ENCODE data around the gene TMEM41A.

DNA sequence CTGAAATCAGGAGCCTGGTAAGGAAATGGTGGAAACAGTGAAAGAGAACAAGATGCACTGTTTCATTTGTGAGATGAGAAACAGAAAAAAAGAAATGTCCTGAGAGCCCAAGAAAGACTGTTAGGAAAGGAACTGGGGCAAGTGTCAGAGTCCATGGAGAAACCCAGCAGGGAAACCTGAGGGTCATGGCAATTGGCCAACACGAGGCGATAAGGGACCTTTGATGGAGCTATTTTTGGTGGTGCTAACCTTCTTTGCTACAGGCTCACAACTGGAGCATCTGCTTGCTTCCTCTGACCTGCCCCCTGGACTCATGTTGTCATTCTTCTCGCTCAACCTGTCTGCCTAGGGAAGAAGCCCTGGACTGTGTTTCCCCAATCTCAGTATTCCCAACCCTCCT is 4.2 kb upstream of the TMEM41A start:
- TF ChIP-seq, protein P1, sequence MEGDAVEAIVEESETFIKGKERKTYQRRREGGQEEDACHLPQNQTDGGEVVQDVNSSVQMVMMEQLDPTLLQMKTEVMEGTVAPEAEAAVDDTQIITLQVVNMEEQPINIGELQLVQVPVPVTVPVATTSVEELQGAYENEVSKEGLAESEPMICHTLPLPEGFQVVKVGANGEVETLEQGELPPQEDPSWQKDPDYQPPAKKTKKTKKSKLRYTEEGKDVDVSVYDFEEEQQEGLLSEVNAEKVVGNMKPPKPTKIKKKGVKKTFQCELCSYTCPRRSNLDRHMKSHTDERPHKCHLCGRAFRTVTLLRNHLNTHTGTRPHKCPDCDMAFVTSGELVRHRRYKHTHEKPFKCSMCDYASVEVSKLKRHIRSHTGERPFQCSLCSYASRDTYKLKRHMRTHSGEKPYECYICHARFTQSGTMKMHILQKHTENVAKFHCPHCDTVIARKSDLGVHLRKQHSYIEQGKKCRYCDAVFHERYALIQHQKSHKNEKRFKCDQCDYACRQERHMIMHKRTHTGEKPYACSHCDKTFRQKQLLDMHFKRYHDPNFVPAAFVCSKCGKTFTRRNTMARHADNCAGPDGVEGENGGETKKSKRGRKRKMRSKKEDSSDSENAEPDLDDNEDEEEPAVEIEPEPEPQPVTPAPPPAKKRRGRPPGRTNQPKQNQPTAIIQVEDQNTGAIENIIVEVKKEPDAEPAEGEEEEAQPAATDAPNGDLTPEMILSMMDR (IDR thresholded peaks at IDR 0.05; ENCODE audit: low read depth, low read length): no peak
- TF ChIP-seq EZH2phosphoT487 (IDR thresholded peaks at IDR 0.05; ENCODE audit: low read depth): no peak

All from OCI-LY3 (cell line).